WTC11 (cell line): ENCODE measurements around the gene OSGEPL1.

Experiments used
- CTCF ChIP-seq: fragments of 200-600 bp; IDR thresholded peaks from 2 replicates; pipeline ENCODE4 v1.8.0; 2022; ENCODE audit warnings: antibody characterized with exemption
- E2F5 ChIP-seq: sonication (generic); formaldehyde crosslinking; IDR thresholded peaks from 2 replicates; pipeline ENCODE4 v1.8.1; 2022; ENCODE audit warnings: mild to moderate bottlenecking, moderate library complexity, missing genetic modification reagents
- RELA ChIP-seq: sonication (generic); formaldehyde crosslinking; IDR thresholded peaks from 2 replicates; pipeline ENCODE4 v1.8.1; 2022; ENCODE audit warnings: missing genetic modification reagents, mild to moderate bottlenecking, borderline replicate concordance
- ZNF263 ChIP-seq: sonication (generic); formaldehyde crosslinking; IDR thresholded peaks from 2 replicates; pipeline ENCODE4 v1.8.1; 2022; ENCODE audit warnings: low read depth, mild to moderate bottlenecking, moderate library complexity, missing genetic modification reagents
- TF ChIP-seq, protein P1 (sequence below): sonication (generic); formaldehyde crosslinking; IDR thresholded peaks from 2 replicates; pipeline ENCODE4 v1.8.1; 2023; ENCODE audit warnings: mild to moderate bottlenecking, missing genetic modification reagents, moderate library complexity

GRCh38 chr2:189799531-189799930 lies 36.9 kb upstream of the OSGEPL1 start:
- TF ChIP-seq ZNF263 (no peak), RELA (CRISPR knock-in tag) (no peak), CTCF (no peak), E2F5 (CRISPR knock-in tag) (no peak)
- TF ChIP-seq, protein P1, sequence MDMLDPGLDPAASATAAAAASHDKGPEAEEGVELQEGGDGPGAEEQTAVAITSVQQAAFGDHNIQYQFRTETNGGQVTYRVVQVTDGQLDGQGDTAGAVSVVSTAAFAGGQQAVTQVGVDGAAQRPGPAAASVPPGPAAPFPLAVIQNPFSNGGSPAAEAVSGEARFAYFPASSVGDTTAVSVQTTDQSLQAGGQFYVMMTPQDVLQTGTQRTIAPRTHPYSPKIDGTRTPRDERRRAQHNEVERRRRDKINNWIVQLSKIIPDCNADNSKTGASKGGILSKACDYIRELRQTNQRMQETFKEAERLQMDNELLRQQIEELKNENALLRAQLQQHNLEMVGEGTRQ (CRISPR knock-in tag) = no peak
